GOT3 (cell line): ENCODE data around the gene UNKL.
"Not testable (repeated sequence)": the region's sequence is repeated elsewhere in the genome, so short reads cannot be mapped to it uniquely, and the experiment has no call there.

Experiments
- DNase-seq: peaks from one replicate; lab custom pipeline; 2025; ENCODE audit warnings: mixed read lengths; lab: John Stamatoyannopoulos, UW

Gene UNKL

DNA sequence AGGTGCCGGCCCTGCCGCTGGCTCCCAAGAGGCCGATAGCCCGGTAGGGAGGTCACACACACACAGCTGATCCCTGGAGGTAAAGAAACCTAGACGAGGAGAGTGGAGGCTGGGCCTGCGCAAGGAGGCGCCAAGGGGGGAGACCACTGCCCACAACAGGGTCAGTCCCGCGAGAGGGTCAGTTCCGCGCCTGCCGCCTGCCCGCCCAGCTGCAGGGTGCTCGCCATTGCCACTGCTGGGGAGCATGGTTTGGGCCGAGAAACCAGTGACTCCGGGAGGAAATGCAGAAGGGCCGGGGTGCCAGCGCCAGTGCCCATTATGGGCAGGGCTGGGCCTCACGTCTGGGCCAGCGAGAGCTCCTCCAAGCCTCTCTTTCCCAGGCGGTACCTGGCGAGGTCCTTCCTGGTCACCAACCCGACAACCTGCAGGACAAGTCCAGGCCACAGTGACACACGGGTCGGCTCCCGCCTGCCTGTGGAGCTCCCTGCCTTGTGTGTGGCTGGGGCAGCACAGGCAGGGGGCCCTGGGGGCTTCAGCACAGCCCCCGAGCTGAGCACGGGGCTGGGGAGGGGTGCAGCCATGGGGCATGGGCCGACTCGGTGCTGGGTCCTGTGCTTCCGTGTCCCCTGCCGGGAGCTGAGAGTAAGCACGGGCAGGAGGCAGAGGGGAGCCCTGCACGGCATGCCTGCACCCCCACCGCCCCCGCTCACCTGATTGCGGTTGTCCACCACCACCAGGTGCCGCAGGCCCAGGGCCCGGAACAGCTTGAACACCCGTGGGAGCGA lies 32.0 kb upstream of the UNKL start:
- no peak for DNase-seq

- DNase-seq = no peak
These were observed 31.2 kb upstream of the UNKL start for GRCh38 chr16:1445518-1446203.

- no peak for DNase-seq
These were observed 30.4 kb upstream of the UNKL start for GRCh38 chr16:1444730-1445517.

DNA sequence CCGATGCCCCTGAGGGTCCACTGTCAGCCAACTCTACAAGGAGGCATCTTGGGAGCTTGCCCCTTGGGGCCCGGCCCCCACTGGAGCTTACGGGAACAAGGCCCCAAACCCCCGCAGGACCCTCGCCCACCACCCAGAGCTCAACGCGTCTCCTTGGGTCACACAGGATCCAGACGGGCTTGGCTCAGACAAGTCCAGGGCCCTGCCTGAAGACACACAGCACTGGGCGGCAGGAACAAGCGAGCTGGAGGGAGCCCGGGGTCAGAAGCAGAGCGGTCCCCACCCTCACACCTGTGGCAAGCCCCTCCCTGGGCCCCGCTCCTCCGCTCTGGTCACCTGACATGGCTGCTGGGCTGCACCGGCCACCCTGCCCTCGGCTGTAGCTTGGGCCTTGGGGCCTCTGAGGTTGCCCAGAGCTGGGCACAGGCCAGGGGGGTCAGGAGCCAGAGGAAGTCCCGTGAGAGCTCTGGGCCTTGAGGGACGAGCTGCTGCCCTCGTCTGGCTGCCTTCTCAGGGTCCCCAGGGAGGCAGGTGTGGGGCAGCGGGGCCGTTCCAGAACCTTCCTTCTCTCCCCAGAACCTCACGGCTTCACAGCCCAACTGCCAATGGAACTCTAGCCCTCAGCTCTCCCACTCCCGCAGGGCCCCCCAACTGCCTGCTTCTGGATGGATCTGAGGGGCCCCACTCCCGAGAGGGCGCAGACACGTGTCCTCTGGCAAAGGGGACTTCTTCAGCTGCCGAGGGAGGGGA lies 29.7 kb upstream of the UNKL start, which contains the start of gene CCDC154:
Gene CCDC154 (minus strand): TSS at position 577 of the 750 bp plus-strand sequence. CDS start 234 bp downstream, at position 343.
- DNase-seq = no peak

GRCh38 chr16:1443403-1443973 lies 29.0 kb upstream of the UNKL start:
- DNase-seq = no peak

- no peak for DNase-seq
These were observed 28.2 kb upstream of the UNKL start for GRCh38 chr16:1442697-1443096.

DNA sequence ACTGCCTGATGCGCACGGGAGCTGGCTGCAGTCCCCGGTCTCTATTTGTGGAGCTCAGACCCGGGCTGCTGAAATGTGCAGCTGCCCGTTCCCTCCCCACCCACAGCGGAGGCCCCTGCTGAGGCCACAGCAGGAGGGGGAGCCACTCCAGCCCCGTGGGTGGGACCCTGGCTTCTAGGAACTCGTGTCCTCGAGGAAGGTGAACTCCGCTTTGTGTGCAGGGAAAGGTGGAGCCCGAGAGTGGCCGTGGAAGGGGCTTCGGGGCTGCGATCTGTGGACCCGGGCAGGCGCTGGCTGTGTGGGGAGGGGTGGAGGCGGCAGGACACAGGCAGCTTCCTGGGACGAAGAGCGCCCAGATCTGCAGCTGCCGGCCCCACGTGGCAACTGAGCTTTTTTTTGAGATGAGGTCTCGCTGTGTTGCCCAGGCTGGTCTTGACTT lies 26.9 kb upstream of the UNKL start:
- DNase-seq = no peak

- not testable (repeated sequence) for DNase-seq
These were observed 25.2 kb upstream of the UNKL start for GRCh38 chr16:1439699-1440074.

DNA sequence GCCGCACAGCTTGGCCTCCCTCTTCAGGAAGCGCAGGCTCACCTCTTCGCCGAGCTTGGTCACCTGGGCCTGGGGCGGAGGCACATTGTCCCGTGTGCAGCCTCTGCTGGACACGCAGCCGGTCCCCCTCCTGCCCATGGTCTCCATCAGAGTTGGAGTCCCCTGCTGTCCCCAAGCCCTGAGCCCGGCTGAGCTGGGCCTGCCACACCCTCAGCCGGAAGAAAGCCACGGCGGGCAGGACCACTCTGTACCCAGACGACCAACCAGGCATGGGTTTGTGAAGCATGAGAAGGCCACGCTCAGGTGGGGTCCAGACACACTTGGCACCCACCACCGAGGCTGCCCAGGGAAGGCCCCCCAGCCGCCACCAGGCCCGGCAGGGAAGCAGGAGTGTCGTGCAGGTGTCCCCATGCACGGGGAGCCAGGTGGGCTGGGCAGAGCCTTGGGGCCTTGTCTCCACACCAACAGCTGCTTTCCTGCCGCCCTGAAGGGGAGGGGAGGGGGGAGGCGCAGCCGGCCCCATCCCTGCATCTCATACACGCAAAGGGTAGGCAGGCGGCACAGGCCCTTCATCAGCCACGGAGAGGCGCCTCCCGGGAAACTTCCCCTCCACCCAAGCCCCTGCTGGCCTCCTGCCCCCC lies 24.7 kb upstream of the UNKL start:
- DNase-seq = no peak

GRCh38 chr16:1438229-1439057 lies 23.9 kb upstream of the UNKL start:
- DNase-seq = no peak

DNA sequence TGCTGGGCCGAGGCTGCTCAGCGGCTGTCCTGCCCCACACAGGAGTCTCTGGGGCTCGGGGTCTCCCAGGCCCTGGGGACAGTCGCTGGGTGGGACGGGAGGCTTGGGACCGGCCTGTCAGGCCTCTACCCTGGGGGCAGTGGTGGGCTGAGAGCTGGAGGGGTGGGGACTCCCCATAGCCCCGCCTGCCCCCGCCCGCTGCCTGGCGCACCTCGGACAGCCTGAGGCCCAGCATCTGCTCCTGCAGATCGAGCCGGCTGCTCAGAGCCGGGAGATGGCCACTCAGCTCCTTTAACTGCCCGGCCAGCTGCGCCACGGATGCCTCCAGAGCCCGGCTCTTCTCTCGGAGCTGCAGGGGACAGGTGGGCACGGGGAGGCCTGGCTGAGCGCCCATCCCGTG lies 23.1 kb upstream of the UNKL start:
- DNase-seq = no peak

- no peak for DNase-seq
These were observed 22.3 kb upstream of the UNKL start for GRCh38 chr16:1436731-1437355.

- DNase-seq = no peak
These were observed 21.6 kb upstream of the UNKL start for GRCh38 chr16:1435921-1436697.

- DNase-seq = no peak
These were observed 20.4 kb upstream of the UNKL start for GRCh38 chr16:1434644-1435592.

DNA sequence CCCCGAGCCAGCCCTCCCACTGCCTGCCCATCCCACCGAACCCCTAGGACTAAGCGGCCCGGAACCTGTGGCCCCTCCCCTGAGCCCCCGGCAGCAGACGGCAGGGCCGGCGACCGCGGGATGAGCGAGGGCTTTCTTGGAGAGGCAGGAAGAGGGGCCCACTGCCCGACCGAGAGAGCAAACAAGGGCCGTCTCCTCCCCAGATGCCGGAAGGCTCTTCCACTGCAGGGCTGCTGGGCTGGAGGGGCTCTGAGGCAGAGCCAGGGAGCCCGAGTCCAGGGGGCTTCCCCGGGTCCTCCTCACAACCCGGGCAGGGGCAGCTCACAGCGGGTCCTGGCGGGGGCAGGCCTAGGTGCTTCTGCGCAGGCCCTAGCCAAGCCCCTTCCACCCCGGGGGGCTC lies 19.3 kb upstream of the UNKL start:
- DNase-seq = no peak

DNA sequence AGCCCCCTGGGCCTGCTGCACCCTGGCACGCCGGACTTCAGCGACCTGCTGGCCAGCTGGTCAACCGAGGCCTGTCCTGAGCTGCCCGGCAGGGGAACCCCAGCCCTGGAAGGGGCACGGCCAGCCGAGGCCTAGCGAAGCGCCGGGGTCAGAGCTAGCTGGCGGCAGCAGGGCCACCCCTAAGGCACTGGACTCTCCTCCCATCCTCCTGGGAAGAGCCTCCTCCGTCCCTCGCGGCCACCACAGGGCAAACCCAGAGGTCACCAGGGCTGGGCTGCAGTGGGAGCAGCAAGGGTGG lies 18.7 kb upstream of the UNKL start:
- DNase-seq = no peak

- no peak for DNase-seq
These were observed 18.1 kb upstream of the UNKL start for GRCh38 chr16:1432388-1433262.
